Stimulated activated CD4-positive, alpha-beta T cell treated with anti-CD3 and anti-CD28 coated beads, Interleukin-12 subunit alpha, Interleukin-12 subunit beta, amount 100 ng/mL, for 4 hours (primary cell): Measurements from ENCODE around the gene JAK1.
"Not testable (repeated sequence)": the region's sequence is repeated elsewhere in the genome, so short reads cannot be mapped to it uniquely, and the experiment has no call there.

Experiments
- DNase-seq: peaks from one replicate; pipeline ENCODE4 v3.0.0-alpha.2; 2020

JAK1 gene

GRCh38 chr1:64948216-64948615 lies 18.1 kb downstream of the JAK1 start:
- no peak for DNase-seq

- no peak for DNase-seq
These were observed 19.4 kb downstream of the JAK1 start for GRCh38 chr1:64946916-64947315.

DNA sequence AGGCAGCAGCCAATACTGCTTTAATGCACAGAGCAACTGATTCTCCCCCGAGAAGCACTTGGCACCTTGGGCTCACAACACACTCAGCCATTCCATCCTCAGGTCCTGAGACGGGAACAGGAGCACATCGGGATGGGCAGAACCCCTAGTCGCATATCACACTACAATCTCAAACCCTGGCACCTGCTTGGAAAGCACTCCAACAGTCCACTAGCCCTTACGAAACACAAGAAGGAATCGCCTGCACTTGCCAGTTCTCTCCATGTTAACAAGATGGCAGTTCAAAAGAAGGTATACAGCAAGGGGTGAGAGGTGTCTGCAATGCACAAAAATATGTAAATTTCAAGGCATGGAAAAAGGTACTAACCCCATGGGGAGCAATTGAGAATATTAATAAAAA lies 21.4 kb downstream of the JAK1 start:
- no peak for DNase-seq

DNA sequence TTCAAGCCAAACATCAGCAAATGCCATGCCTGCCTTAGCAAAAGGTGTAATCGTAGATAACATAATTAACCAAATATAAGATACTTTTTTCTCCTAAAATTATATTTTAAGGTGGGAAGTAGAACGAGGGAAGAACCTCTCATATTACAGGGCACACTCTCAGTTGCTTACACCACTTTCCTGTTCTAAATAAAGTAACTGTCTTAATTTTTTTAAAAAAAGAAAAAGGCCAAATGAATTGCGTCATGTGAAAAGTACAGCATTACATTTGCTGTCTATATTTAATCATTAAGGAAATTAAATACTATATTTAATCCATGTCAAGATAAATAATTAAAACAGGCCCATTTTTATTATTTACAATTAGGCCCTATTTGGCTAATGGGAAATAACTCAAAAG lies 23.7 kb downstream of the JAK1 start:
- DNase-seq, result no peak

- no peak for DNase-seq
These were observed 24.2 kb downstream of the JAK1 start for GRCh38 chr1:64942118-64942517.

DNA sequence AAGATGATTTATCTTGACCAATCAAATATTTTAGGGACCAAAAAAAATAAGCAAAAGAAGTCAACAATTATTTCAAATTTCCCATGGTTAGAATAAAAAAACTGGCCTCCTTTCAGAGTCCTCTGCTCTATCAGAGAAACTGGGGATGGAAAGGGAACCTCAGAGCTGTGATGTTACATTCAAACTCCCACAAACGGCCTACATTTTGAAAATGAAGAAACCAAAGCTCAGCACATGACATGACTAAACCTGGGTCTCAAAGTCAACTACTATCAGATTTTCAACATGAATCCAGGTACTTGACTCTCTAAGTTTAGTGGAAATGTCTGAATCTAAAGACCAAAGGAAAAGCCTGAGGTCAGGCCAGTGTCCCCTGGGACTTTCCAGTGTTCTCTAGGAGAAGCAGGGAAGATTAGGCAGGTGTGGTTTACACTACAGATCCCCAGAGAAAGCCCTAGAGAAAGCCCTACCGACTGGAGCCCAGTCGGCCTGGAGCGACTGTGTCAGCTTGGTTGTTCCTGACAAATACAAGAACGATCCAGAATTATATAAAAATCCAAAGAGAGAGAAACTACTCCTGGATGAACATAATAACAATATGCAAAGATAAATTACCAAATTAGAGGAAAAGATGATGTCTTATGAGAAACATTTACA lies 24.8 kb downstream of the JAK1 start:
- DNase-seq, result no peak

GRCh38 chr1:64940025-64940424 lies 26.3 kb downstream of the JAK1 start:
- DNase-seq, result no peak

DNA sequence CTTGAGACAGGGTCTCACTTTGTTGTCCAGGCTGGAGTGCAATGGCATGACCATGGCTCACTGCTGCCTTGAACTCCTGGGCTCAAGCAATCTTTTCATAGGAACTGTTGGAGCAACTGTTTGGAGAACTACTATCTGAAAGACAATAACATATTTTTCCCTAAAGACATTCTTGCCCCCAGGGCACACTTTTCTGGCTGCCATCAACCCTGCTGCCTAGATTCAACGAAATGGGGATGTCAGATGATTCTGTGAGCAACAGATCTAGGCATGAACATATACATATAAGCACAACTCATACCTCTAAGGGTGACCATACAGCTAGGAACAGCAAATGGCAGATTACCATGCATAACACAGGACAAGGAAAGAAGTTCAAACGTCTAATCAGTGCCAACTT lies 27.4 kb downstream of the JAK1 start:
- no peak for DNase-seq

GRCh38 chr1:64936956-64937355 lies 29.4 kb downstream of the JAK1 start:
- DNase-seq, result no peak

- no peak for DNase-seq
These were observed 30.7 kb downstream of the JAK1 start for GRCh38 chr1:64935551-64936155.

- no peak for DNase-seq
These were observed 31.5 kb downstream of the JAK1 start for GRCh38 chr1:64934878-64935275.

DNA sequence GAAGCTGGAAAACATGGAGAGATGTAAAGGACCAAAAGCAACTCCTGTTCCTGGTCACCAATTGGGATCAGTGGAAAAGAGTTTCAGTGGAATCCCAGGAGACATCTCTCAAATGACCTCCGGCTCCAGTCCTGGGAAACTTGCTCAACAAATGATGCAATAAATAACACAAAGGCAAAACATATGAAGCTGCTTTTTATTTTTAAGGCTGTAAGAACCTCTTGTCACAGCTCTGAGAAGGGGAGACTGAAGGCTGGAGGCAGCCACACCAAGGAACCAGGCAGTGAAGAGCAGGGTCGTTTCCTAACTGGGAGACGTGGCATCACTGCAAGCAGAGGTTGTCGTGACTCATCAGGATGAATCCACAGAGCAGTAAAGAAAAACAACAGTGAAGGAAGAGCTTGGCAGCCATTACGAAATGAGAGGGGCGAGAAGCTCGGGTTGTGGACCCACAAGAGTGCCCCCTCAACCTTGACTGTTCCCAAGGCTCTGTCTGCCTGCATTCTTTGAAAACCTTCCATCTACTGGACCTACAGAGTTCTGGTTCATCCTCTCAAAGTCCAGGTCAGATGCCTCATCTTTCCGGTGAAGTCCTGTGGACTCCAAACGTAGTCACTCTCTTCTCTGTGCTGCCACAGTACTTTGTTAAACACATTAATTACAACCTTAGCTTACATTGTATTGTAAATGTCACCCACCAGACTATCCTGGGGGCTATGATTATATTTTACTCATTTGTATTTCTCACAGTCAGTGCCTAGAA lies 32.1 kb downstream of the JAK1 start:
- DNase-seq, result no peak

DNA sequence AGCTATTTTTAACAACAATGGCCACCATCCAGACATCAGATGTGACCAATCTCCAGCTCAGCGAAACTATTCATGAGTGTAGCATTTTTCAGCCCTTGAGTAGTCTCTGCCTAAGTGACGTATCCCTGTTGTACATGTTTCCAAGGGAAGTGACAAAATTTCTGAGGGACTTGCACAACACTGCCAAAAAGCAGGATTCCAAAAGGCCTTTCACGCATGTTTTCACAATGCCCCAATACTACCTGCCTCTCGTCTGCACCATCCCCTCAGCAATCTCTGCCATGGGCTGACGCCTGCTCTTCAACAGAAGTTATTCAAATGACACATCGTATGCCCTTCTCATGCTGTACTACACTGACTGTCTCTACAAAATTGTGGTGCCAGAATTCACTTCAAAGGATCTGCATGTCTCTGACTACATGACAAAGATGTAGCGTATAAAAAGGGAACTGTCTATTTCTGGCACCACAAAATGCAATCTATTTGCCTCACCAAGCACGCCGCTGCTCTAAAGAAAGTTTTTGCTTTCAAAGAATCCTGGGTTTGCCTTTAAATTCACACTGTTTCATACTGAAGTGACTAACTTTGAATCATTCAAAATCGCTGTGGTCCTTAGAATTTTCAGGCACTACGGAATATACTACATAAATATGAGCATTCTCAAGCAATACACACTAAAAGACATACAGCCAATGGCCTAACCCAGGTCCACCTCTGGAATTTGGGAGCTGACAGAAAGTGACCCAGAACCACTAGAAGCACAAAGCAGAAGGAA lies 32.9 kb downstream of the JAK1 start:
- no peak for DNase-seq

- no peak for DNase-seq
These were observed 33.4 kb downstream of the JAK1 start for GRCh38 chr1:64932962-64933295.

DNA sequence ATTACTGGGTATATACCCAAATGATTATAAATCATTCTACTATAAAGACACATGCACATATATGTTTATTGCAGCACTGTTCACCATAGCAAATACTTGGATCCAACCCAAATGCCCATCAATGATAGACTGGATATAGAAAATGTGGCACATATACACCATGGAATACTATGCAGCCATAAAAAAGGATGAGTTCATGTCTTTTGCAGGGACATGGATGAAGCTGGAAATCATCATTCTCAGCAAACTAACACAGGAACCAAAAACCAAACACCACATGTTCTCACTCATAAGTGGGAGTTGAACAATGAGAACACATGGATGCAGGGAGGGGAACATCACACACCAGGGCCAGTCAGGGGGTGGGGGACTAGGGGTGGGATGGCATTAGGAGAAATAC lies 35.7 kb downstream of the JAK1 start:
- not testable (repeated sequence) for DNase-seq

DNA sequence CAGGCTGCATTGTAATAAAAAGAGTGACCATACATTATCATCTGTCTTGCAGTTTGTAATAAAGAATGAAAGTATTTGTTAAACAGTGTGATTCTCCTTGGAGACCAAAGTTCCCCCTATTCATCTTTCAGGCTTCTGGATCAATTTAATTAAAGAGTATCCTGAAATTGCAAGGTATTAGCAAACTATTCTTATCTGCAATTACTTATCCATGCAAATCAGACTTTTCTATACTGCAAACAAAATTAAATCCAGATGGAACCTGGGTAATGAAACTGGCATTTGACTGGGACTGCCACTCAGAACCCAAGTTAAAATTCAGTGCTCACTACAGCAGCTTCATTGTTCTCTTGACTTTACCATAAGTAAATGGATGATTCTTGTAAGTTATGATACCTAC lies 37.1 kb downstream of the JAK1 start:
- DNase-seq, result no peak

GRCh38 chr1:64928325-64928724 lies 38.0 kb downstream of the JAK1 start:
- no peak for DNase-seq

DNA sequence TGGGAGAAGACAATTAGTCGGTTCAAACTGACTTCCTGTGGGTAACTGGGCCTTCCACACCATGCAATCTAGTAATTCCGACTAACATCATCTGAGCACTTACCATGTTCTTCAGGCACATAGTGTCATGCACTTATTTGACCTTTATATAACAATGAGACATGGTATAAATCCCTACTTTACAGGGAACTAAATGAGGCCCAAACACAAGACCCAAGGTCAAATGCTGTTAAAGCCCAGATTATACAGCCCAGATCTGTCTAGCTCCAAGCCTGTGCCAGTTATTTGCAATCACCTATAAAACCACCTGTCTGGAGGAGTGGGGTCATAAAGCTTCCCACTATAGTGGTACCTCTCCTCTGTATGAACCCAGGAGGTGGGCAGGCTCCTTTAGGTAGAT lies 40.8 kb downstream of the JAK1 start:
- DNase-seq, result no peak

GRCh38 chr1:64923294-64923718 lies 43.0 kb downstream of the JAK1 start:
- no peak for DNase-seq

GRCh38 chr1:64922336-64922735 lies 44.0 kb downstream of the JAK1 start:
- no peak for DNase-seq

DNA sequence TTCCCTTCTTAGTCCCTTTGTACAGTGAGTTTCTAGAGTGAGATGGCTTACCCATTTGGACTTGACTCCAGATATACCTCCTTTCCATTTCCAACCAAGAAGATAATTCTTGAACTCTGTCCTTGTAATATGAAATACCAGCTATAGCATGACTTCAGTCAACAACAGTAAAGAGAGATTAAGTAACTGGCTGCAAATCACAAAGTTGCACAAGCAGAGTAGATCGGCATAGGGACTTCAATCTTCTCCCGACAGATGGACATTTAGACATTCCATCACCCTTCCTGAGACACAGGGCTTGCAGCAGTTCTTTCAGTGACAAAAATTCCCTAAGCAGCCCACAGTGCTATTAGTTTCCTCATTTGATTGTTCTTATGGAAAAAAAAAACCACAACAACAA lies 44.6 kb downstream of the JAK1 start:
- DNase-seq, result no peak

DNA sequence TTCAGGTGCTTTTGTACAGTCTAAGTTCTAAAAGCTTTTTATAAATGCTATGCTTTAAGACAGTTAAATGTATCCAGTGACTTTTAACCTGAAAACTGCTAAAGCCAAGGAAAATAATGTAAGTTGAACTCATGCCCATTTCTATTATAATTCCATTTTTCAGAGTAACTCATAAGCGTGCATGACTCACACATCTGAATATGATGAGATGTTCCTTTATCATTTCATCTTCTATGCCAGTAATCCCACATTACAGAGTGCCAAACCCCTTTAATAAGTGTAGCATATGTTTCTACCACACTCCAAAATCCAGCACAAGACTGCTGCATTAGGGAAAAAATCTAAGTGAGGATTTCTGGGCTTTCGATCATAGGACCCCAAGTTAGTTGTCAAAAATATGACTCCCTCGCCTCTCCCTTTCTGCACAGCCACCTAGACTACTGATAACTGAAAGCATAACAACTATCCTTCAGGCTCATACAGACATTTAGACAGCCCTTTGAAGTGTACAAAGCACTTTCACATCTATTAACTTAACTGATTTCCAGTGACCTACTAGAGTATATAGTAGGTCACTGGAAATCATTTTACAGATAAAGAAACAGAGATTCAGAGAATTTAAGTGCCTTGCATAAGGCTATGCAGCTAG lies 45.3 kb downstream of the JAK1 start:
- DNase-seq, result no peak

GRCh38 chr1:64919120-64919519 lies 47.2 kb downstream of the JAK1 start:
- DNase-seq, result not testable (repeated sequence)
